Nephron (organoid): ENCODE results near the gene ENO3.

ENCODE experiments used
- H3K27ac Mint-ChIP-seq, 3 experiments: 2 replicates each; pipeline ENCODE4 v1.8.0; 2020; ENCODE audit warnings: mixed read lengths in 3 of 3, mild to moderate bottlenecking in 2 of 3, moderate library complexity in 1 of 3
- H3K27me3 Mint-ChIP-seq: 2 replicates; pipeline ENCODE4 v1.8.0; 2021; ENCODE audit warnings: low read depth, mild to moderate bottlenecking, moderate library complexity, mixed read lengths
- H3K36me3 Mint-ChIP-seq: 2 replicates; pipeline ENCODE4 v1.8.0; 2020; ENCODE audit warnings: low read depth, mixed read lengths
- H3K4me1 Mint-ChIP-seq: 2 replicates; pipeline ENCODE4 v1.8.0; 2020; ENCODE audit warnings: mixed read lengths
- H3K4me3 Mint-ChIP-seq, 3 experiments: 2 replicates each; pipeline ENCODE4 v1.8.0; 2020; ENCODE audit warnings: mild to moderate bottlenecking in 3 of 3, mixed read lengths in 3 of 3, moderate library complexity in 2 of 3
- H3K9me3 Mint-ChIP-seq: 2 replicates; pipeline ENCODE4 v1.8.0; 2020; ENCODE audit warnings: mixed read lengths
- TF ChIP-seq, protein P1 (sequence below), 3 experiments: fragments of 200-600 bp; sonication (generic); IDR thresholded peaks; one replicate each; pipeline ENCODE4 v1.5.0; 2021; ENCODE audit warnings: antibody characterized with exemption in 3 of 3; ENCODE audit not compliant: unreplicated experiment in 3 of 3

ENO3 gene

GRCh38 chr17:4951486-4951885, 567 bp downstream of the ENO3 start:
- Mint-ChIP-seq H3K27me3 (no peaks in the 10 kb centered on the region), H3K36me3 (peaks cover 14% of the 10 kb centered on the region), H3K9me3 (no peaks in the 10 kb centered on the region), H3K4me3 (peak overlapping the region; percentile 83 to 89 (median 84)), H3K4me1 (peaks cover 43% of the 10 kb centered on the region), H3K27ac (peak overlapping the region; percentile 88 to 98 (median 98))
- TF ChIP-seq, protein P1, sequence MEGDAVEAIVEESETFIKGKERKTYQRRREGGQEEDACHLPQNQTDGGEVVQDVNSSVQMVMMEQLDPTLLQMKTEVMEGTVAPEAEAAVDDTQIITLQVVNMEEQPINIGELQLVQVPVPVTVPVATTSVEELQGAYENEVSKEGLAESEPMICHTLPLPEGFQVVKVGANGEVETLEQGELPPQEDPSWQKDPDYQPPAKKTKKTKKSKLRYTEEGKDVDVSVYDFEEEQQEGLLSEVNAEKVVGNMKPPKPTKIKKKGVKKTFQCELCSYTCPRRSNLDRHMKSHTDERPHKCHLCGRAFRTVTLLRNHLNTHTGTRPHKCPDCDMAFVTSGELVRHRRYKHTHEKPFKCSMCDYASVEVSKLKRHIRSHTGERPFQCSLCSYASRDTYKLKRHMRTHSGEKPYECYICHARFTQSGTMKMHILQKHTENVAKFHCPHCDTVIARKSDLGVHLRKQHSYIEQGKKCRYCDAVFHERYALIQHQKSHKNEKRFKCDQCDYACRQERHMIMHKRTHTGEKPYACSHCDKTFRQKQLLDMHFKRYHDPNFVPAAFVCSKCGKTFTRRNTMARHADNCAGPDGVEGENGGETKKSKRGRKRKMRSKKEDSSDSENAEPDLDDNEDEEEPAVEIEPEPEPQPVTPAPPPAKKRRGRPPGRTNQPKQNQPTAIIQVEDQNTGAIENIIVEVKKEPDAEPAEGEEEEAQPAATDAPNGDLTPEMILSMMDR (IDR thresholded peaks at IDR 0.05; ENCODE audit: unreplicated experiment in 3 of 3) = no peak

GRCh38 chr17:4953451-4953961, 2.6 kb downstream of the ENO3 start:
- no peaks in the 10 kb centered on the region for H3K9me3 Mint-ChIP-seq
- peak overlapping the region; percentile 39 to 89 (median 84) for H3K4me3 Mint-ChIP-seq
- peaks cover 15% of the 10 kb centered on the region for H3K36me3 Mint-ChIP-seq
- H3K27me3 Mint-ChIP-seq = no peaks in the 10 kb centered on the region
- H3K27ac Mint-ChIP-seq = peak overlapping the region; percentile 75 to 83 (median 80)
- TF ChIP-seq, protein P1 (IDR thresholded peaks at IDR 0.05; ENCODE audit: unreplicated experiment in 3 of 3) = no peak
- H3K4me1 Mint-ChIP-seq = peaks cover 38% of the 10 kb centered on the region

DNA sequence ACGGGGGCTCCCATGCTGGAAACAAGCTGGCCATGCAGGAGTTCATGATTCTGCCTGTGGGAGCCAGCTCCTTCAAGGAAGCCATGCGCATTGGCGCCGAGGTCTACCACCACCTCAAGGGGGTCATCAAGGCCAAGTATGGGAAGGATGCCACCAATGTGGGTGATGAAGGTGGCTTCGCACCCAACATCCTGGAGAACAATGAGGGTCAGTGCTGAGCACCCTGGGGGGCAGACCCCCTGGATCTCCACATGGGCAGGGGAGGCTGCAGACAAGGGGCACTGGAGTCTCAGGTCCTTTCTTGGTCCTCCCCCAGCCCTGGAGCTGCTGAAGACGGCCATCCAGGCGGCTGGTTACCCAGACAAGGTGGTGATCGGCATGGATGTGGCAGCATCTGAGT, 4.2 kb downstream of the ENO3 start:
- TF ChIP-seq, protein P1 (IDR thresholded peaks at IDR 0.05; ENCODE audit: unreplicated experiment in 3 of 3) = no peak
- no peaks in the 10 kb centered on the region for H3K27me3 Mint-ChIP-seq
- peak overlapping the region in 1 of 3 experiments; percentile 48 for H3K4me3 Mint-ChIP-seq
- peaks cover 28% of the 10 kb centered on the region for H3K36me3 Mint-ChIP-seq
- H3K9me3 Mint-ChIP-seq = no peaks in the 10 kb centered on the region
- H3K27ac Mint-ChIP-seq = no peak overlapping the region
- H3K4me1 Mint-ChIP-seq = peaks cover 50% of the 10 kb centered on the region

DNA sequence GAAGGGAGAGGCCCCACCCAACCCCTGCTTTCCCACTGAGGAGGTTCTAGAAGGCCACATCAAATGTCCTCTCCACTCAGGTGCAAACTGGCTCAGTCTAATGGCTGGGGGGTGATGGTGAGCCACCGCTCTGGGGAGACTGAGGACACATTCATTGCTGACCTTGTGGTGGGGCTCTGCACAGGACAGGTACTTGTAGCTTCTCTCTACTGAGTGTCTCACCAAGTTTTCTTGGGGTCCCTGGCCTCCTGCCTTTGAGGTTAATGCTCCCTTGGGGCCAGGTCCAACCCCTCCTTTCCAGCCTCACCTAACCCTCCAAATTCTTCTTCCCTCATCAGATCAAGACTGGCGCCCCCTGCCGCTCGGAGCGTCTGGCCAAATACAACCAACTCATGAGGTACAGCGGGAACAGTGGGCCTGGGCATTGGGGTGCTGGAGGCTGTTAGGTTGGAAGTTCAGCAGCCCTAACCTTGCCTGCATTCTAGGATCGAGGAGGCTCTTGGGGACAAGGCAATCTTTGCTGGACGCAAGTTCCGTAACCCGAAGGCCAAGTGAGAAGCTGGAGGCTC, 5.7 kb downstream of the ENO3 start:
- Mint-ChIP-seq H3K36me3 (peaks cover 37% of the 10 kb centered on the region), H3K9me3 (no peaks in the 10 kb centered on the region), H3K27me3 (no peaks in the 10 kb centered on the region), H3K4me3 (no peak overlapping the region), H3K4me1 (peaks cover 48% of the 10 kb centered on the region), H3K27ac (no peak overlapping the region)
- TF ChIP-seq, protein P1 (IDR thresholded peaks at IDR 0.05; ENCODE audit: unreplicated experiment in 3 of 3) = no peak

GRCh38 chr17:4958102-4958501, 7.2 kb downstream of the ENO3 start:
- TF ChIP-seq, protein P1 (IDR thresholded peaks at IDR 0.05; ENCODE audit: unreplicated experiment in 3 of 3) = no peak
- Mint-ChIP-seq H3K9me3 (no peaks in the 10 kb centered on the region), H3K4me1 (peaks cover 44% of the 10 kb centered on the region), H3K27ac (no peak overlapping the region), H3K36me3 (peaks cover 40% of the 10 kb centered on the region), H3K4me3 (no peak overlapping the region), H3K27me3 (no peaks in the 10 kb centered on the region)
